GM10248 (cell line): ENCODE measurements around the gene MECR.

Experiments
- CTCF ChIA-PET: fragments of 300-600 bp; sonication (Branson Sonifier 250); formaldehyde crosslinking; extraction: SDS; loops from one replicate; lab custom pipeline; 2021; ENCODE audit warnings: antibody characterized with exemption; lab: Yijun Ruan, JAX
- POLR2A ChIA-PET: fragments of 350-650 bp; sonication (Branson Sonifier 250); formaldehyde crosslinking; extraction: SDS; loops from one replicate; lab custom pipeline; 2020; ENCODE audit warnings: antibody characterized with exemption; lab: Yijun Ruan, JAX
- DNase-seq: peaks from one replicate; pipeline ENCODE4 v3.0.0; 2012; ENCODE audit errors: extremely low spot score
- TF ChIP-seq, protein P1 (sequence below): IDR thresholded peaks from 2 replicates; pipeline ENCODE4 v1.5.1; 2012; ENCODE audit warnings: mild to moderate bottlenecking, low read depth; ENCODE audit errors: extremely low read depth, missing control alignments, control extremely low read depth

MECR gene

DNA sequence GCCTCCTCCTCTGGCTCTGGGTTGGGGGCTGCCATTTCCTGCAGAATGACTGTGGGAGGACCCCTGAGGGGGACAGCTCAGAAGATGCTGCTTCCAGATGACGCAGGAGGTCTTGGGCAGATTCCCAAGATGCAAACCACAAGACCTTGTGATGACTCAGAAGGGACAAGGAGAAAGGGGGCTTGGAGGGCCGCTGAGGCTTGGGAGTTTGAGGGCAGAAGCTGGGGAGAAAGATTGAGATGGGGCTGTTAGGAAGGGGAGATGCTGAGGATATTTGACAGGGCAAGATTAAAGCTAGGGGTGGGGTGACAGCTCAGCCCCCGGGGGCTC is 13.1 kb upstream of the MECR start:
- ChIA-PET CTCF (interaction anchor here (1.1 kb wide), 1 partner anchor 10 kb away, joined by 3 read pairs; no protein-coding TSS in a partner anchor), POLR2A (no interaction called here)
- DNase-seq: no peak
- TF ChIP-seq, protein P1, sequence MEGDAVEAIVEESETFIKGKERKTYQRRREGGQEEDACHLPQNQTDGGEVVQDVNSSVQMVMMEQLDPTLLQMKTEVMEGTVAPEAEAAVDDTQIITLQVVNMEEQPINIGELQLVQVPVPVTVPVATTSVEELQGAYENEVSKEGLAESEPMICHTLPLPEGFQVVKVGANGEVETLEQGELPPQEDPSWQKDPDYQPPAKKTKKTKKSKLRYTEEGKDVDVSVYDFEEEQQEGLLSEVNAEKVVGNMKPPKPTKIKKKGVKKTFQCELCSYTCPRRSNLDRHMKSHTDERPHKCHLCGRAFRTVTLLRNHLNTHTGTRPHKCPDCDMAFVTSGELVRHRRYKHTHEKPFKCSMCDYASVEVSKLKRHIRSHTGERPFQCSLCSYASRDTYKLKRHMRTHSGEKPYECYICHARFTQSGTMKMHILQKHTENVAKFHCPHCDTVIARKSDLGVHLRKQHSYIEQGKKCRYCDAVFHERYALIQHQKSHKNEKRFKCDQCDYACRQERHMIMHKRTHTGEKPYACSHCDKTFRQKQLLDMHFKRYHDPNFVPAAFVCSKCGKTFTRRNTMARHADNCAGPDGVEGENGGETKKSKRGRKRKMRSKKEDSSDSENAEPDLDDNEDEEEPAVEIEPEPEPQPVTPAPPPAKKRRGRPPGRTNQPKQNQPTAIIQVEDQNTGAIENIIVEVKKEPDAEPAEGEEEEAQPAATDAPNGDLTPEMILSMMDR: no peak

DNA sequence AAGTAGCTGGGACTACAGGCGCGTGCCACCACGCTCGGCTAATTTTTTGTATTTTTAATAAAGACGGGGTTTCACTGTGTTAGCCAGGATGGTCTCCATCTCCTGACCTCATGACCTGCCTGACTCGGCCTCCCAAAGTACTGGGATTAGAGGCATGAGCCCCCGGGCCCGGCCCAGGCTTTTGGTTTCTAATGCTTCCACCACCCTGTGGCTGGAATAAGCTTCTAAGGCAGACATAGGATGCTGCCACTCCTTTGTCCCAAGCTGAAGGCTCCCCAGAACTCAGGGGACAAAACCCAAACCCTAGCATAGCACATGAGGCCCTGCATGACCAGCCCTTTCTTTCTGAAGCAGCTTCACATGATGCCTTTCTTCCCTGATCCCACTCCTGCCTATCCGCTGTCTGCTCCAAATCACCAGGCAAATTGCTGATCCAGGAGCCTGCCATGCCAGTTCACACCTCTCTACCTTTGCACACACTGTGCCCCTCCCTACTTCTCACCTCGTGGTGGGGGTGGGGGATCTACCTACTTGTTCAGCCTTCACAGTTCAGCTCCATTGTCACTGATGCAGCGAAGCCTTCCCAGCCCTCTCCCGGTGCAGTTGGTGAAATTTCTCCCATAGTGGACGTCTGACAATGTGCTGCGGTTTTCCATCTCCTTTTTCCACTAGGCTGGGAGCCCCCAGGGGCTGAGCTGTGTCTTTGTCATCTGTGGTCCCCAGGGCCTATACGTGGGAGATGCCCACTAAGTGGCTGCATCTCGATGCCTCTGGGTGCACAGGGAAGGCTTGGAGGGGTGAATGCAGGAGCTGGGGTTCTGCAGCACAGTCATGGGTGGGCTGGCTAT is 12.5 kb upstream of the MECR start:
- CTCF ChIA-PET: no interaction called here
- POLR2A ChIA-PET: no interaction called here
- TF ChIP-seq, protein P1: no peak
- DNase-seq: no peak

DNA sequence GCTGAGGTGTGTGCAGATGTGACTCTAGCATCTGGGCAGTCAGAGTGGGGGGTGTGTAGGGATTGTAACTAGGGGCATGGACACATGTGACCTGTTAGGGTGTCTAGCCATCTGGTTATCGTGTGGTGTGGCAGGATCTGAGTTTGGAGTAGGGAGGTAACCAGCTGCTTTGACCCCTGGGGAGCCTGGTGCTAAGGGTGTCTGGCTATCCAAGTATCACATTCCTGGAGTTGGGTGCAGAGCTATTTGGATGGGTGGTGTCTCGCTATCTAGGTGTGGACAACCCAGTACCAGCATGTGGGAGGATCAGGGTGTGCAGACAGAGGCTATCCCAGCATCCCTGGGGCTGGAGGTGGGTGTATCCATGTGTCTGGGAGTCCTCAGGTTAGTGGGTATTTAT is 10.3 kb upstream of the MECR start:
- POLR2A ChIA-PET: no interaction called here
- no peak for DNase-seq
- CTCF ChIA-PET: interaction anchor here (1.1 kb wide), 1 partner anchor 91 kb away, joined by 3 read pairs; no protein-coding TSS in a partner anchor
- TF ChIP-seq, protein P1: no peak

DNA sequence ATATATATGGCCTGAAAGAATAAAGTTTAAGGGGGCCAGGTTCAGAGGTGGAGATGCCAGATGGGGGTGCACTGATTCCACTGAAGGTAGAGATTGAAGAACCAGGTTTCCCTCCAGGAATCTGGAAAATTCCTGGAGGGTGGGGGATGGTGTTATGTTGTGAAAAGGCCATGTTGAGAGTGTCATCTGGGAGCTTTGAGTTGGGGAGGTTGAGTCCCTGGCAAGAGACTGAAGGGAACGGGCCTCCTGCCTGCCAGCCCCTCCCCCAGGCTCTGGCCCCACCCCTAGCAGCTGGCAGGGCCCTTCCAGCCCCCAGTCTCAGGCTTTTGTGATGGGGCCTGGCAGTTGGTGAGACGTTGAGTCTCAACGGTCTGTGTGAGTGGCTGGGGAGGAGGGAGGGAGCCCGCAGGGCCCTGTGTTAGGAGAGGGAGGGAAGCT is 9.7 kb upstream of the MECR start:
- POLR2A ChIA-PET: no interaction called here
- DNase-seq: no peak
- TF ChIP-seq, protein P1: no peak
- CTCF ChIA-PET: interaction anchor here (2.4 kb wide), 1 partner anchor 1140 kb away, joined by 6 read pairs; no protein-coding TSS in a partner anchor

DNA sequence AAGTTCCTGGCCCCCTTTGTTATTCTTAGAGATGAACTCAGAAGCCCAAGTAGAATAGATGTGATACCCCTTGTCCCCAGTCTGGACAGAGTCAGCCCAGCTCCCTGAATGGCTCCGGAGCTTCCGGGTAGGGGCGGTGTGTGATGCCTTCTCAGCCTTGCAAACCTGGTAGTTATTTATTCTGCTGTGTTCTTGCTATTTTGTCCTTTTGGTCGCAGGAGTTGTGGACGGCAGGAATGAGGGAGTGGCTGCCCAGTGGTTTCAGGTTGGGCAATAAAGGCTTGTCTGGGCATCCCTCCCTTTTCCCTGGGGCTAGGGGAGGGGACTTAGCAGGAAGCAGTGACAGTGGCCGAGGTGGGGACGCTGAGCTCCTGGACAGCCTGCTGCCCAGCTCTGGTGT is 8.4 kb upstream of the MECR start:
- POLR2A ChIA-PET: no interaction called here
- CTCF ChIA-PET: interaction anchor here (1.2 to 2.4 kb wide), 2 partner anchors 8 to 1141 kb away, joined by 3 to 6 read pairs; partner anchors contain the start of gene MECR
- DNase-seq: no peak
- TF ChIP-seq, protein P1: no peak

DNA sequence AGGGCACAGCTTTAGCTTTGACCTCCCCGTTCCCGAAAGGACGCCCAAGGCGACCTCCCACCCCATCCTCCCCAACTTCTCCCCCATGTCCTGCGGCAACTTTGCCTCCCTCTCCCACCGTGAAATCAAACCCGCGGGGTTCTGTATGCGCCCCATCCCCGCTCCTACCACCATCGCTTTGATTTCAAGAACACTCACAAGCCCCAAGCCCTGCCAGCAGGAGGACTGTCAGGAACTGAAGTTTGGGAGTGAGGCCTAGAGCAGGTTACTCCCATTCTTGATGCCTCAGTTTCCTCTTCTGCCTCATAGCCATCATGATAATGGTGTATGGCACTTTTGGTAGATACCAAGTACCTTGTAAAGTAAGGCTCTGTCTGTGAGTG is 7.9 kb upstream of the MECR start:
- ChIA-PET CTCF (interaction anchor here (2.4 kb wide), 1 partner anchor 1142 kb away, joined by 6 read pairs; no protein-coding TSS in a partner anchor), POLR2A (no interaction called here)
- DNase-seq: no peak
- TF ChIP-seq, protein P1: no peak
